Activated CD4-positive, alpha-beta T cell treated with anti-CD3 and anti-CD28 coated beads, Interleukin-2, amount 50 U/mL, for 4 hours (primary cell): Measurements from ENCODE around the gene DOK5.

Source experiments
- DNase-seq, 2 experiments: peaks; one replicate each; pipeline ENCODE4 v3.0.0-alpha.2; 2020

Gene DOK5

GRCh38 chr20:54565255-54565654 lies 89.9 kb downstream of the DOK5 start:
- DNase-seq, result no peak

GRCh38 chr20:54566031-54566688 lies 90.8 kb downstream of the DOK5 start:
- DNase-seq, result no peak

GRCh38 chr20:54570561-54570960 lies 95.2 kb downstream of the DOK5 start:
- DNase-seq, result no peak

- no peak for DNase-seq
Observed at GRCh38 chr20:54572665-54573435, 97.5 kb downstream of the DOK5 start.

GRCh38 chr20:54573838-54574237 lies 98.4 kb downstream of the DOK5 start:
- DNase-seq, result no peak

- no peak for DNase-seq
Observed at GRCh38 chr20:54576518-54576917, 101.1 kb downstream of the DOK5 start.

- no peak for DNase-seq
Observed at GRCh38 chr20:54577637-54578036, 102.2 kb downstream of the DOK5 start.

GRCh38 chr20:54585217-54585616 lies 109.8 kb downstream of the DOK5 start:
- no peak for DNase-seq

GRCh38 chr20:54587408-54587807 lies 112.0 kb downstream of the DOK5 start:
- no peak for DNase-seq

- no peak for DNase-seq
Observed at GRCh38 chr20:54589402-54590030, 114.1 kb downstream of the DOK5 start.

- DNase-seq, result no peak
Observed at GRCh38 chr20:54590856-54591255, 115.5 kb downstream of the DOK5 start.

- DNase-seq, result no peak
Observed at GRCh38 chr20:54596651-54597050, 121.3 kb downstream of the DOK5 start.

- DNase-seq, result no peak
Observed at GRCh38 chr20:54598352-54598751, 123.0 kb downstream of the DOK5 start.

- no peak for DNase-seq
Observed at GRCh38 chr20:54600634-54601033, 125.2 kb downstream of the DOK5 start.

- no peak for DNase-seq
Observed at GRCh38 chr20:54601831-54602515, 126.6 kb downstream of the DOK5 start.

- DNase-seq, result no peak
Observed at GRCh38 chr20:54605319-54605718, 129.9 kb downstream of the DOK5 start.

GRCh38 chr20:54606380-54606779 lies 131.0 kb downstream of the DOK5 start:
- no peak for DNase-seq

GRCh38 chr20:54608039-54608745 lies 132.8 kb downstream of the DOK5 start:
- DNase-seq, result no peak

GRCh38 chr20:54608943-54609342 lies 133.6 kb downstream of the DOK5 start:
- DNase-seq, result no peak

- DNase-seq, result no peak
Observed at GRCh38 chr20:54611708-54612412, 136.5 kb downstream of the DOK5 start.

- no peak for DNase-seq
Observed at GRCh38 chr20:54618412-54618811, 143.0 kb downstream of the DOK5 start.

- DNase-seq, result no peak
Observed at GRCh38 chr20:54619181-54619580, 143.8 kb downstream of the DOK5 start.
